ENCODE data around the gene ZCCHC24.

Gene ZCCHC24

GRCh38 chr10:79430325-79430905, 15.0 kb downstream of the ZCCHC24 start:
- no peak for DNase-seq

DNA sequence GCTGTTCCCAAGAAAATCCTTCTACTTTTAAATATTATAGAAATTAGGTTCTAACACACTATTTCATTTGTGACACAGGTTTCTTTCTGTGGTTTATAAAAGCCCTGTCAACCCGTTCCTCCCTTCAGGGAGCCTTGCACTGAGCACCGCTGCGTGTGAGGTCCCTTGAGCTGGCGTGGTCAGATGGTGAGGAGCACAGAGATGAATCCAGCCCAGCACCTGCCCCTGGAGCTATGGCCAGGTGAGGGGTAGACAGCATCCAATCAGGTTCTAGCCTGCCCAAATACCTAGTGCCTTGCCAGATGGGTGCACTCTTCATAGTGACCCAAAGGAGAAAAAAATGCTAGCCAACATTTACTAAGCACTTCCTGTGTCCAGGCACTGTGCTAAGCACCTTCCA, 15.7 kb downstream of the ZCCHC24 start:
- no peak for DNase-seq

DNA sequence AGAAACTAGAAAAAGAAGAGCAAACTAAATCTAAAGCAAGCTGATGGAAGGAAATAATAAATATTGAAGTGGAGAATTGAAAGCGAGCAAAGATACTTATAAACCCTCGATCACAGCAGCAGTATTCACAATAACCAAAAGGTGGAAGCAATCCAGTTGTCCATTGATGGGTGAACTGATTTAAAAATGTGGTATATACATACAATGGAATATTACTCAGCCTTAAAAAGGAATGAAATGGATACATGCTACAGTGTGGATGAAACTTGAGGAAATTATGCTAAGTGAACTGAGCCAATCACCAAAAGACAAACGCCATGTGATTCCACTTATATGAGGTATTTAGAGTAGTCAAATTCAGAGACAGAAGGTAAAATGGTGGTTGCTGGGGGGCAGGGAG, 17.5 kb downstream of the ZCCHC24 start:
- no peak for DNase-seq

- no peak for DNase-seq
Observed at GRCh38 chr10:79425074-79425532, 20.3 kb downstream of the ZCCHC24 start.

DNA sequence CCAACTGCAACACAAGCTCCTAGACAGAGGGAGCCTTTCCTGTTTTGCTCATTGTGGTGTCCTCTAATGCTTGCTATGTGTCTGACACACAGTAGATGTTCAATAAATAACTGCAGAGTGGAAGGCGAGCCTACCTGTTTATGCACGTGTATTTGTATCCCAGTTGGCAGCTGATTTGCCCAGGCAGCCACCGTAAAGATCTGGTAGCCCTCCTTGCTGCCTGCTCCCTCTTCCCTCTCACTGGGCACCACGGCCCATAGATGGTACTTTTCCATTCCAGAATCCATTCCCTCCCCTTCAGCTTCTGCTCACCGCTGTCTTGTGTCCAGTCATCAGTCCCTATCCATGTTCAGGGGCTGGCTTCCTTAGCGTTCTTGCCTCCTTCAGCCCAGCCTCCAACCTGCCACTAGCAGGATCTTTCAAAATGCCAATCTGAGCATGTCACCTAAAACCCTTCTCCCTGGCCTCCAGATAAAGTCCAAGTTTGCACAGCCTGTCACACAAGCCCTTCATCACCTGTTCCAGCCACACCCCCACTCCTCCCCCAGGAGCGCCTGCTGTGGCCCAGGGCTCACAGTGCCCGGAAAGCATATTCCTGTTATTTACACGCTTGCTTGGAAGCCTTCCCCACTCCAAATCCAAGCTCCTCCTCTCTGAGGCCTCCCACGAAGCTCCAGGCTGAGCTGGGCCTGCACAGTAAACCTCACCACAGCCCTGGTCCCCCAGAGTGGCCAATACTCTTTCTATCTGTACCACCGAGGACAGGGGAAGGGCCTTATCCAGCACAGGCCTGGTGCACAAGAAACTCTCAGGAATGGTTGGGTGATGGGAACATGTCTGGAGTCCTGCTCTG, 21.0 kb downstream of the ZCCHC24 start:
- no peak for DNase-seq

DNA sequence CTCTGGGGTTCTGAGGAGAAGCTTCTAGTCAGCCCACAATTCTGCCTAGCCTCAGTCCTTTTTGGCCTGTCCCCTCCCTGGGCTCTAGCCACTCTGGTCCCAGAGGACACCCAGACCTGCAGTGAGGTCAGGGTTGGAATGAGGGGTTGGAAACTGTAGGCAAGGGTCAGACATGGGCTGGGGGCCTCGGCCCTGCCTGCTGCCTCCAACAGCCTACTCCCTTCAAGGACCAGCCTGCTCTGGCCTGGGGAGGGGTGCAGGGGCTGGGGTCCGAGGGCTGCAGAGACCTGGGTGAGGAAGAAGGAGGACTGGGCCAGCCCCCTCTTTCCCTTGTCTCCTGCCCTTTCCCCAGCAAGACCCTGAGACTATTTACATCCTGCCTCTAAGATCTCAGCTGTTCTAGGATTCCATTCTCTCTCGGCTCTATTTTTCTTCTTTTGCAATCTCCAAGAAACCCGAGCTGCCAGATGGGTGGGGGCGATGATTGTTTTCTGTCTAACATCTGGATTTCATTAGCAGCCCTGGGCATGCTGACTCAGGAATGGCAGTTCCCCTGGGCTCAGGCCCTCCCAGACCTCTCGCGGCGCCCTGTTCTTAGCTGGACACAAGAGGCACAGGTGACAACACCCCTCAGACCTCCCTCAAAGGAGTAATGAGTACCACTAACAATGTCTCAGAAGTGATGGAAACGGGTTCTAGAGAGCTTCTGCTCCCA, 23.1 kb downstream of the ZCCHC24 start:
- DNase-seq: peak; percentile 94

GRCh38 chr10:79420974-79421688, 24.3 kb downstream of the ZCCHC24 start:
- no peak for DNase-seq

- DNase-seq: no peak
Observed at GRCh38 chr10:79418886-79419595, 26.4 kb downstream of the ZCCHC24 start.

- no peak for DNase-seq
Observed at GRCh38 chr10:79418274-79418673, 27.1 kb downstream of the ZCCHC24 start.

DNA sequence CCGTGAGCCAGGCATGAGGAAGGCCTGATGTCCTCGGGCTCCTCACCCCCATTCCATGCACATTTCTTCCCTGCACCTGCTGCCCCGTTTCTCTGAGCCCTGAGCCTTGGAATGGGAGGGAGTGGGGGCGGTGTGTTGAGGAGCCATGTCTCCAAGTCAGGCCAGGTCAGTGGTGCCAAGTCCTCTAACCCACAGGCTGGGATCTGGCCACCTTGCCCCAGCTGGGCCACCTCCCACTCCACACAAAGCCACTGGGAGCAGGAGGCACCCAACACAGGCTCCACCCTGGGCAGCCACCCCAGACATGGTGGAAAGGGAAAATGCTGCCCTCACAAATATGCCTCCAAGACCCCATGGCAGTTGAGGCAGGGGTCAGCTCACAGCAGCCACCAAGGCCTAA, 27.7 kb downstream of the ZCCHC24 start:
- DNase-seq: no peak

- no peak for DNase-seq
Observed at GRCh38 chr10:79417266-79417665, 28.2 kb downstream of the ZCCHC24 start.

GRCh38 chr10:79416578-79417255, 28.7 kb downstream of the ZCCHC24 start:
- DNase-seq: no peak

- no peak for DNase-seq
Observed at GRCh38 chr10:79415736-79416577, 29.5 kb downstream of the ZCCHC24 start.

DNA sequence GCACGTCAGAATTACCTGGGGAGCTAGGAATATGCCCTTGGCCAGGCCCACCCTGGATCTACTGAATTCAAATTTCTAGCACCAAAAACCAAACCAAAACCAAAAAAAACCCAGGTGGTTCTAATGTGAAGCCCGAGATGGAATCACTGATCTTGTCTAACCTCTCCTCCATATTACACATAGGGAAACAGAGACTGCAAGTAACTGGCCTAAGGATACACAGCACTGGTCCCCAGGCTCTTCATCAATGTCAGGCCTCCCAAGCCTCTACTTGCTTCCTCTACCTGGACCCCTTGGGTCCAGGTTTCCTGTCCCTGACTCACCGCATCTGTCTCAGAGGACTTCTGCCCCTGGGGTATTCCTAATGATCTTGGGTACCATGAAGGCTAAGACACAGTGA, 30.7 kb downstream of the ZCCHC24 start:
- DNase-seq: no peak

GRCh38 chr10:79413196-79413595, 32.2 kb downstream of the ZCCHC24 start:
- DNase-seq: no peak

GRCh38 chr10:79412516-79412915, 32.9 kb downstream of the ZCCHC24 start:
- no peak for DNase-seq

GRCh38 chr10:79411546-79412495, 33.6 kb downstream of the ZCCHC24 start:
- no peak for DNase-seq

DNA sequence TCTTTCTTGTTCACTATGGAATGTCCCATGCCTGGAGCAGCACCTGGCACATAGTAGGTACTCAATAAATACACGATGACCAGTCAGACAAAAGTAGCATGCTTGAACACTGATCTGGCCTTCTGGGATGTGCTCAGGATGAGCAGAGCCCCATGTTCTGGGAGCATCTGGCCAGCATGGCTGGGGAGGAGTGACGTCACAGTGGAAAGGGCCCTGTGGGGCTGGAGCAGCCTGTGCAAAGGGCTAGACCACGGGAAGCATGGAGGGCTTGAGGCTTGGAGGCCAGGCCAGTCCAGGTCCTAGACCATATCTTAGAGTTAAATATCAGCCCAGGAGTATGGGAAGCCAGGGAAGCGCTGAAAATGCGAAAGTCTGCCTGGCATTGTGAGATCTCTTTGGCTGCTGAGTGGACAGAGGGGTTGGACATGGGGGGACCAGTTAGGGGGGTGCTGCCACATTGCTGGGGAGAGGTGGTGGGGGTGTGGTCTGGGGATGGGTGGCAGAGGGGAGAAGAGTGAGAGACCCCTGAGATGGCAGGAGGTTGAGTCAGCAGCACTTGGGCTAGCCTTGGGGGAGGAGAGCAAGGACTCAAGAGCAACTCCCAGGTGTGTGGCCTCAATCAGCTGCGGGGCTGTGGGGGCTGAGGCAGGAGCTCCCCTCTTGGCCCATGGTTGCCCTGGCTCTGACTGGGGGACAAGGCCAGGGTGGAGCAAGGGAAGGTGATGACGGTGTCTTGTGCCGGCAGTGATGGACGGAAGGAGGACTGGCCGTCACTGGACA, 34.9 kb downstream of the ZCCHC24 start:
- DNase-seq: no peak

DNA sequence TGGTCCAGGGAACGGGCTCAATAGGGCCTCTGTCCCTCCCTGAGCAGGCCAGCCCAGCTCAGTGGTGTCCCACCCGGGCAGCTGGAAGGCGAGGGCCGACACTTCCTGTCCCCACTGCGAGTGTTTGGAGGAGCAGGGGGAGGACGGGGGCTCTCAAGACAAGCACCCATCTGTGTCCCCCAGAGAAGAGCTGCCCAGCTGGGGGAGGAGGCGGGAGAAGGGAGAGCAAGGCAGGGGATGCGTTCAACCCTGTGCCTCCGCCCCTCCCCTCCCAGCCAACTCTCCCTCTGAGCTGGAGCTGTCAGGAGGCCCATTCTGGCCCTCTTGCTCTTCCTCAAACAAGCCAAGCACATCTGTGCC, 35.7 kb downstream of the ZCCHC24 start:
- DNase-seq: no peak

Measured in amniotic stem cell (primary cell).